GDM1 (cell line): ENCODE data around the gene ZNF672.

Experiments used
- DNase-seq: peaks from one replicate; lab custom pipeline; 2025; lab: John Stamatoyannopoulos, UW

Gene ZNF672

DNA sequence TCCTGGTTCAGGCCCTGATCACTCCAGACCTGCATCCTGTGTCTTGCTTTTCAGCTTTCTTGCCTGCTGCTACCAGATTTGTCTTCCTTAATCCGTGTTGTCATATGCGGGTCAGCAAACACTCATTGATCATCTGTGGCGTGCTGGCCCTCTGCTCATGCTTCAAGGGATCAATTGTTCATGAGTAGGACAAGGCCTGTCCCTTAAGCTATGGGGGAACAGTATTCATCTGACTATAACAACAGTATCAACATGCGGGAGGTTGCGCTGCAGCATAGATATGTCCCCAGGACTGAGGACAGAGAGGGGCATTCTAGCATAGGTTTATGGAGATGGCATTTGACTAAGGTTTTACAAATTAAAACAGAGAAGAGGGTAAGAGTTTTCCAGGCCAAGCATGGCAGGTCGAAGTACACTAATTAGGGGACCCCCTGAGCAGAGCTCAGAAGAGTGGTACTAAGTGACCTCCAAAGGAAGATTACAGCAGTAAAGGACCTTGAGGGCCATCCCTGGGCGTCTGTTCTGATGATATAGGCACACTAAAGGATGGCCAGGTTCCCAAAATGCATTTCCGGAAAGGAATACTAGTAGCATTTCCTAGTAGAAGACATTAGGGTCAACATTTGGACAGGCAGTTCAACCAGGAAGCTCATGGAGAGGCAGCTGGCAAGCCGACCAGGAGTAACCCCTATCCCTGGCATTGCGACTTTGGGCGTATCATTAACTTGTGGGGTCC, 811 bp upstream of the ZNF672 start:
- no peak for DNase-seq

DNA sequence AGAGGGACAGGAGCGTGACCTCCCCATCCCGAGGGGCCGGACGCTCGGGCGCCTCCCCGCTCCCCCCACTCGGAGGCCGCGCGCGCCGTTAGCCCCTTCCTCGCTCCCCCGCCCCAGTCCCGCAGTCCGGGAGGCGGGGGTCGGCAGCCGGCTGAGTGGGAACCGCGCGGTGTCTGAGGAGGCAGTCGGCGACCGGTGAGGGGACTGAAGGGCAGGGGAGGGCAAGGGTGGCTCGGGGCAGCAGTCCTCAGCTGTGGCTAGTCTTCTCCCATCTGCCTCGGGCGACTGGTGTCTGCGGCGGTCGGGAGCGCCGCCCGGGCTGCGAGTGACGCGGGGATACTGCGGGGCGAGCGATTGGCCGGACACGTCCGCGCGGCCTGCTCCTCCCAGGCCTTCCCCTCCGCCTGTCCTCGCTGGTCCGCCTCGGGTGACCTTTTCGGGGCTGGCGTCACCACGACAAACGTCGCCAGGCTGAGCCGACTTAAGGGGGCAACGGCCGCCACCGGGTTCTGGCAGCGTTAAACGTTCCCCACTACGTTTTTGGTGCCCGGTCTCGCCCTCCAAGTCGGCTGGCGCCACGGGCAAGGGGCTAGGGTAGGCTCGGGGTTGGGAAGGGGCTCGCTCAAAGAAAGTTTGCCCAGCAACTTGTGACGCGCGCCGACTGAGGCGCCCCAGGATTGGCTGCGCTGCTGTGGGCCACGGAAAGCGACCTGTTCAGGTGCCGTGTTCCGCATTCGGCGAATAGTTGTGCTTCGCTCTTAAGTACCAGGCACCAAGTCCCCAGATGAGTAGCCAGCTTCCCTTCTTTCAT, 538 bp downstream of the ZNF672 start:
- DNase-seq: peak; percentile 84

DNA sequence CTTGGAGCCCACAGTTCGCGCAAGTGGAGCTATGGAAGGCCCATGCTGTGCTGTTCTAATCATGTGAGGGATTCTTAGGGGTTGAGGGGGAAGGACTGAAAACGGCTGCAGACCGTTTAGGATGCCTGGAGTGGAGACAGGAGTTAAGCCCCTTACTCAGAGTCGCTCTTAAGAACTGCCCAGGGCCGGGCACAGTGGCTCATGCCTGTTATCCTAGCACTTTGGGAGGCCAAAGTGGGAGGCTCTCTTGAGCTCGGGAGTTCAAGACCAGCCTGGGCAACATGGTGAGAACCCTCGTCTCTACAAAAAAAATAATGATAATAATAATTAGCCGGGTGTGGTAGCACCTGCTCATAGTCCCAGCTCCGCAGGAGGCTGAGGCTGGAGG, 1.1 kb downstream of the ZNF672 start:
- DNase-seq: no peak

DNA sequence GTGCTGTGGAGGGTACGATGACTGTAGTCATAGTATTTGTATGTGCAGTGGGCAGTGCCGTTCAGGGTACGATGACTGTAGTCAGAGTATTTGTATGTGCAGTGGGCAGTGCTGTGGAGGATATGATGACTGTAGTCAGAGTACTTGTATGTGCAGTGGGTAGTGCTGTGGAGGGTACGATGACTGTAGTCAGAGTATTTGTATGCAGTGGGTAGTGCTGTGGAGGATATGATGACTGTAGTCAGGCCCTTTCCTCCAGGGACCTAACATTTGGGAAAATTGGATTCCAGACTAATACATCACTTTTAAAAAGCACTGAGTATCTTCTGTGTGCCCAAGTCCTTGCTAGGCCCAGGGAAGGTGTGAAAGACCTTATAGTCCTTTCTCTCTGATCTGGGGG, 2.9 kb downstream of the ZNF672 start:
- no peak for DNase-seq

DNA sequence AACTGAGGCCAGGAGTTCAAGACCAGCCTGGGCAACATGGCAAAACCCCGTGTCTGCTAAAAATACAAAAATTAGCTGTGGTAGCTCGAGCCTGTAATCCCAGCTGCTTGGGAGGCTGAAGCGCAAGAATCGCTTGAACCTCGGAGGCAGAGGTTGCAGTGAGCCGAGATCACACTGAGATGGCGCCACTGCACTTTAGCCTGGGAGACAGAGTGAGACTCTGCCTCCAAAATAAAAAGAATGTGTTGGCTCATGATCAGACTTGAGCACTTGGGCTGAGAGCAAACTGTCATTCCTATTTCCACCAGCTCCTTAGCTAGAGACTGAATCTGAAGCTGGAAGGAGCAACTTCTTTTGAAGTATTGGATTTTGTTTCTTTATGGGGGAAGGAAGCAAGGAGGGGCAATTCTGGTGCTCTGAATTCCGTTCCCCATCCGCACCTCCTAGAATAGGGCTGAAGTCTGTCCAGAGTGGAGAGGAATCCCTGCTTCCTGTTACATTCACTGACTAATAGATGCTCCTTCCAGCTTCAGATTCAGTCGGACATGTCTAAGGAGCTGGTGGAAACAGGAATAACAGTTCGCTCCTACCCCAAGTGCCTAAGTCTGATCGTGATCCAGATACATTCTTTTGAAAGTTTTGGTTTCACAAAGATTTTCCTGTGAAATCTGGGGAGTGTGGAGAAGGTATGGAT, 3.8 kb downstream of the ZNF672 start:
- DNase-seq: peak; percentile 55

GRCh38 chr1:248842781-248843331, 4.8 kb downstream of the ZNF672 start:
- no peak for DNase-seq

DNA sequence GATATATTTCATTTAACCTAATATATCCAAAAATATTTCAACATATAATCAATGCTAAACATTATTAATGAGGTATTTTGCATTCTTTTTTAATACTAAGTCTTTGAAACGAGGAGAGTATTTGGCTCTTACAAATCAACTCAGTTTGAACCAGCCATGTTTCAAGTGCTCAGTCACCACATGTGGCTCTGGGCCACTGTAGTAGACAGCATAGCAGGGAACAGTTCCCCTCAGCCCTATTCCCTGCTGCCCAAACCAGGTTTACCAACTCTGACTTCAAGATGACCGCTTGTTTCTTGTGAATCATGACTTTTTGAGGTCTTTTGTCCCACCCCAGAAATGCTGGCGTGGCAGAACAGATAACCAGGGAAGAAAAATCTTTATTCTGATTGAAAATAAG, 5.7 kb downstream of the ZNF672 start:
- no peak for DNase-seq

DNA sequence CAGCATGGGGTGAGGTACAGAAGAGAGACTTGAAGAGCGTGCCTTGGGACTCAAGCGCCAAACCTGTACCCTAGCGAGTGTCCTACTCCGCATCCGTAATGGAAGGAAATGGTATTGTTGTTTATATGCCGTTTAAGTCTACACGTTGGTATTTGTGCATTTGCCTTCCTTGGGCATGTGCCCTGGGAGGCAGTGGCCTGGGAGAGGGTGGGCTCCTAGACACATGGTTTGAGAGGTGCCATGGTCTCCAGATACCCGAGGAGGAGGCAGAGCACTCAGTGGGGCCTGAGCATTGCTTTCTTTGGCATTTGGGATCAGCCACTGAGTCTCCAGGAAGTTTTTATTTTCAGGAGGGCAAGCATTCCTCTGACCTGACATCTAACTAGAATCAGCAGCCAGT, 6.5 kb downstream of the ZNF672 start:
- no peak for DNase-seq

- no peak for DNase-seq
Observed at GRCh38 chr1:248847181-248847955, 9.3 kb downstream of the ZNF672 start.

DNA sequence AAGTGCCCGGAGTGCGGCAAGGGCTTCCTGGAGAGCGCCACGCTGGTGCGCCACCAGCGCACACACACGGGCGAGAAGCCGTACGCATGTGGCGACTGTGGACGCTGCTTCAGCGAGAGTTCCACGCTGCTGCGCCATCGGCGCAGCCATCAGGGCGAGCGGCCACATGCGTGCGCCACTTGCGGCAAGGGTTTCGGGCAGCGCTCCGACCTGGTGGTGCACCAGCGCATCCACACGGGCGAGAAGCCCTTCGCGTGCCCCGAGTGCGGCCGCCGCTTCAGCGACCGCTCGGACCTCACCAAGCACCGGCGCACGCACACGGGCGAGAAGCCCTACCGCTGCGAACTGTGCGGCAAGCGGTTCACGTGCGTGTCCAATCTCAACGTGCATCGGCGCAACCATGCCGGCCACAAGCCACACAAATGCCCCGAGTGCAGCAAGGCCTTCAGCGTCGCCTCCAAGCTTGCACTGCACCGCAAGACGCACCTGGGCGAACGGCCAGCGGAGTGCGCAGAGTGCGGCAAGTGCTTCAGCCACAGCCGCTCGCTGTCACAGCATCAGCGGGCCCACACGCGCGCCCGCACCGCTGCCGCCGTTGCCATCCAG, 10.0 kb downstream of the ZNF672 start:
- no peak for DNase-seq

DNA sequence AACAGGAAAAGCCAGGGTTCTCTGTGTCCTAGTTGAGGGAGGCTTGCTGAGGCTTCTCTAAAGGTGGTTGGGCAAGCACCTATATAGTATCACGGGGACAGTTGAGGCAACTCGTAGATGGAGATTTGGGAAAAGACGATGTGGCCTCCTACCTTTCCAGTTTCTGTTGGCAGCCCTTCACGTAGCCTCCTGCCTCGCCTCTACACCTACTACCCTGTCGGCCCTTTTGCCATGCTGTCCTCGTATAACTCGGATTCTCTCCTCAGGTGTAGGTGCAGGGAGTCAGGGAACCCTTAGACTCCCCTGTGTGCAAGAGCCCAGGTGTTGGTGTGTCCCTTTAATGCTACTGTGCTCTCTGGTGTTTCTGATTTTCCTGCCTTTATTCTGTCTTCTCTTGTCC, 10.6 kb downstream of the ZNF672 start:
- no peak for DNase-seq

DNA sequence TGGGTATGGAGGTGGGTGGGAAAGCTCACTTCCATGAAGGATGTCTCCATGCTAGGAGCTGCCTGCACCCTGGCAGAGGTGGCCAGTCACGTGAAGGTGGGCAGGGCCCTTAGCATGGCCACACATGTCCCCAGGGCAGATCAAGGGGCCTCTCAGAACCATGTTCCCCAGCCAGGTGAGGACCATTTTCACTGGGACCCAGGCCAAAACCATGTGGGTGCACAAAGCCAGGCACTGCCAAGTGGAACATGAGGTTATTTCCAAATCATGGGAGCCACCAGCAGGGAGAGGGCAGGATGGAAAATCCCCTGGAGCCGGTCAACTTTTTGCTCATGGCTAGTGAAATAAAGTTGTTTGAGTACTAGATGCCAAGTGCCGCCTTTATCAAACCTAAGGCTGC, 11.1 kb downstream of the ZNF672 start:
- DNase-seq: no peak

- no peak for DNase-seq
Observed at GRCh38 chr1:248849637-248850036, 11.6 kb downstream of the ZNF672 start.

GRCh38 chr1:248850124-248850523, 12.1 kb downstream of the ZNF672 start:
- no peak for DNase-seq

GRCh38 chr1:248850536-248851251, 12.7 kb downstream of the ZNF672 start:
- DNase-seq: no peak

- no peak for DNase-seq
Observed at GRCh38 chr1:248851390-248851789, 13.4 kb downstream of the ZNF672 start.

GRCh38 chr1:248852481-248853405, 14.7 kb downstream of the ZNF672 start:
- DNase-seq: no peak

DNA sequence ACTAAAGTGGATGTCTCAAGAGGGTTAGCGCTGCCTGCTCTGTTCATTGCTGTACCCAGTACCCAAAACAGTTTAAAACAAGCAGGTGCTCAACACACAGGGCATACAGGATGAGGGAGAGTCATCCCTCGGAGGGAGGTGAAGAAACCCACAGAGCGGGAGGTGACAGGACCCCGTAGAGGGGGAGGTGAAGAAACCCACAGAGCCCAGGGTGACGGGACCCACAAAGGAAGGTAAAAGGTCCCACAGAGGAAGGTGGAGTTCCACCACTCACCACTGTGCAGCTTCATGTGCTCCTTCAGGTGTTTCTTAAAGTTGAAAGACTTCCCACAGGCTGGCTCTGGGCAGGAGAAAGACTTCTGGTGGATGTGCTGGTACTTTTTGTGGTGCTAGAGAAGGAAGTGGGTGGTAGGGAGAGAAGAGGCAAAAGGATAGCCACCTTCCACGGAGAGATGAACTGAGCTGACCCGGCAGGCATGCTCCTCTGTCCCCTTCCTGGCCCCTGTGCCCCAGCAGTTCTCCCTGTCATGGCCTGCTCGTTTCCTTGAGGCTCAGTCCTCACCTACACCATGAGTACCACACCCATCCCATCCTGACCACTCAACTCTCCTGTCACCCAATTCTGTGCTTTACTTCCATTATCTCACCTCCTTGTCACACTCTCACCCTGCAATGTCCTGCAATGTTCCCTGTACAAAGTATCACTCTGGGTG, 15.8 kb downstream of the ZNF672 start:
- DNase-seq: no peak

- DNase-seq: no peak
Observed at GRCh38 chr1:248855580-248855979, 17.6 kb downstream of the ZNF672 start.
